Measurements from ENCODE around the gene CRISPLD2.
"Not testable (repeated sequence)": the region's sequence is repeated elsewhere in the genome, so short reads cannot be mapped to it uniquely, and the experiment has no call there.

The CRISPLD2 gene

GRCh38 chr16:84842516-84843148 is 22.8 kb downstream of the CRISPLD2 start:
- DNase-seq: no peak

DNA sequence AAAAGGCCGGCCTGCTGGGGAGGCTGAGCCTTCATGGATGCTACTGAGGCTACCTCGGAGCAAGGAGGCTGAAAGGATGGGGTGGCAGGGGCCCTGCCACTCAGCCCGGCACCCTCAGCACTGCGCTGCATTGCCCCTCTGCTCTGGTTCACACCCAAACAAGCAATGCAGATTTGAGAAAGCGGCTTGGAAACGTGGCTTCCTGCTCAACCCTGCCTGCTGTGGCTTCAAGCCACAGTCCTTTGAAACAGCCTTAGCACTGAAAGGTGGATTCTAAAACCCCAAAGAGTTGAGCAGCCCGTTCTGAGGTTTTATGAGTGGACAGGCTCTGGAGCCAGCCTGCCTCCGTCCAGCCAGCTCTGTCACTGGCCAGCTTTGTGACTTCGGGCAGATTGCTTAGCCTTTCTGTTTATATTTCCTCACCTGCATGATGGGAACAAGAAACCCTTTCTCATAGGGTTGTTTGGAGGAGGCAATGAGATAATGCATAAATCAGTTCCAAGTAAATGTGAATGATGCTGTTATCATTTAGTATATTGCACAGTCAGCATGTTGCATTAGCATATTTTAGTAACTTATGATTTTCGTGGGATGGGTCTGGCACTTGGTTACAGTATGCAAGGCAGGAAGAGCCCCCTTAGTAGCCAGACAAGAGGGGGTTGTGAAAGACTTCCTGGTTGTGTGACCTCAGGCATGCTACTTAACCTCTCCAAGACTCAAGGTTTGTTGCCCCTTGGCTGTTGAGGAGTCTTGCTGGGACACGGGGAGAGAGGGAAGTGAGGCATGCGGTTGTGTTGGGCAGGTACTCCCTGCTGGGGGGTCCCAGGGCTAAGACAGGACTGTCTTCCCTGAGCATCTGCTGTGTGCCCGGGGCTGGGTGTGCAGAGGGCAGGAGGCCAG is 23.6 kb downstream of the CRISPLD2 start:
- DNase-seq: no peak

- no peak for DNase-seq
These were observed 24.2 kb downstream of the CRISPLD2 start for GRCh38 chr16:84844049-84844350.

GRCh38 chr16:84844559-84845495 is 25.0 kb downstream of the CRISPLD2 start:
- DNase-seq: no peak

DNA sequence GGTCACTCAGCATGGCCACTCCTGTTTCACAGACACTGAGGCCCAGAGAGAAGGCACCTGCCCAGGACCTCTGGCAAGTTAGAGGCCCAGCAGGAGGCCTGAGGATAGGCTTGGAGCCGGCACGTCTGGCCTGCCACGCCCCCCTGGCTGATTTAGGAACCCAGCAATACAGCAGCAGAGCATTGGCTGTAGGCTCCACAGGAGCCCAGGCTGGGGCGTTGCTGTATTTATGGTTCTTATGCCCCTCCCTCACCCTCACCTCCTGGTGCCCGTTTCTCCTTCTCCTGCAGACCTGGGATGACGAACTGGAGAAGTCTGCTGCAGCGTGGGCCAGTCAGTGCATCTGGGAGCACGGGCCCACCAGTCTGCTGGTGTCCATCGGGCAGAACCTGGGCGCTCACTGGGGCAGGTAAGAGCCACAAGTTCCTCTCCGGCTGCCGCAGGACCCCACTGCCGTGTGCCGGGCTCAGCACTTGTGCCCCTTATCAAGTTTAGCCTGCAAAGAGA is 25.8 kb downstream of the CRISPLD2 start:
- DNase-seq: no peak

DNA sequence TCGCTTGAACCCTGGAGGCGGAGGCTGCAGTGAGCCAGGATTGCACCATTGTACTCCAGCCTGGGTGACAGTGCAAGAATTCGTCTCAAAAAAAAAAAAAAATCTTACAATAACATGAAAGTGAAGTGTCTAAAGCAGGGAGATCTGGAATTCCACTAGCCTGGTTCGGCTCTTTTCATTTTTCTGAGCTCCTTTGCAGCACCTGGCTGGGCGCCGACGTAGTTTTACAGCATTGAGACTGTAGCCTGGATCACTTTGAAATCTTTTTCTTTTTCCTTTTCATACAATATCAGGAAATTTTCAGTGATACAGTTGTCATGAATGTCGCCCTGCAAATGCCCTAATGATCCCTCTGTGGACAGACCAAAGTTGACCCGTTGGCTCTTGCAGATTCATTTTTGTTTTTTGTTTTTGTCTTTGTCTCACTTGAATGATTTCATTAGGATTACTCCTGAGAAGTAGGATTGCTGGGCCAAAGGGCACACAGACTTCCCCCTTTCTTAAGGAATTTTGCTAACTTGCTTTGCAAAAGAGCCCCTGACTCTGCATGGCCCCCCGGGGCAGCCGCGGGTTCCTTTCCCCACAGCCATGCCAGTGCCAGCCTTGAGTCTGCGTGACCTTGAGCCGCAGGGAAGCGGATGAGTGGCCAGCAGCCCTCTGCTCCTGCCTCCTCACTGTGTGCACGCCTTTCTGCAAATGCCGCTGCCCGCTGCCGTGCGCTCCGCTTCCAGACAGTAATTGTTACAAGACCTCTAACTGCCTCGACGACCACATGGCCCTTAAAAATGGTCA is 28.0 kb downstream of the CRISPLD2 start:
- DNase-seq: no peak

DNA sequence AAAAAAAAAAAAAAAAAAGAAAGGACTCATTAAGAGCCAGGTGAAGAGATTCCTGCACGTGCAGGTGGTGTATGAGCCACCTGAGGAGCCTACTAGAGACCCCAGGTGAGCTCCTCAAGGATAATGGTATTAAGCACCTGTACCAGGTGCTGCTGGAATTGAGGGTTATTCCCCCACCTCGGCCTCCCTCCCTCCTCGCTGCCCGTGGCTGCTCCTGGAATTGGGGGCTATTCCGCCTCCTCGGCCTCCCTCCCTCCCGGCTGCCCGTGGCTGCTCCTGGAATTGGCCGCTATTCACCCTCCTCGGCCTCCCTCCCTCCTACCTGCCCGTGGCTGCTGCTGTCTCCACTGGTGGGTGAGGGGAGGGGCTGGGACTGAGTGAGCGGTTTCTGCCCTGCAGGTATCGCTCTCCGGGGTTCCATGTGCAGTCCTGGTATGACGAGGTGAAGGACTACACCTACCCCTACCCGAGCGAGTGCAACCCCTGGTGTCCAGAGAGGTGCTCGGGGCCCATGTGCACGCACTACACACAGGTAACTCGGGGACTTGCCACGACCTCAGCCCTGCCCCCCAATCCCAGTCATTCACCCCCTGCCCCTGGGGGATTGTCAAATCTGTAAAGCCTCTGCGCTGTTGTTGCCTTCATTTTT is 29.3 kb downstream of the CRISPLD2 start:
- DNase-seq: no peak

- DNase-seq: no peak
These were observed 30.0 kb downstream of the CRISPLD2 start for GRCh38 chr16:84849751-84850150.

DNA sequence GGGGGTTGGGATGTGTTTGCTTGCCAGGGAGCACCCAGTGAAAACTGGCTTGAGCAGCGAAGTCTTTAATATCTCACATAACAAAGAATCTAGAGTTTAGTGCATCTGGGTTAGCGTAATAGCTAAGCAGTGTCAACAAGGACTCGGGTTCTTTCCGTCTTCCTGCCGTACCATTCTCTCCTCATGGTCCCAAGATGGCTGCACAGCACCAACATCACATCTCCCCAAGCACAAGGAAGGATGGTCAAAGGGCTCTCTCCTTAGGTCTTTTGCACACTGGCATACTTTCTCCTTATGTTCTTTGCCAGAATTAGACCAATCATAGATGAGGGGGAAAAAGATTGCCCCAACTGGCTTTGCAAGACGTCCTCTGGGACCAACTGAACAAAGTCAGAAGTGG is 30.9 kb downstream of the CRISPLD2 start:
- no peak for DNase-seq

DNA sequence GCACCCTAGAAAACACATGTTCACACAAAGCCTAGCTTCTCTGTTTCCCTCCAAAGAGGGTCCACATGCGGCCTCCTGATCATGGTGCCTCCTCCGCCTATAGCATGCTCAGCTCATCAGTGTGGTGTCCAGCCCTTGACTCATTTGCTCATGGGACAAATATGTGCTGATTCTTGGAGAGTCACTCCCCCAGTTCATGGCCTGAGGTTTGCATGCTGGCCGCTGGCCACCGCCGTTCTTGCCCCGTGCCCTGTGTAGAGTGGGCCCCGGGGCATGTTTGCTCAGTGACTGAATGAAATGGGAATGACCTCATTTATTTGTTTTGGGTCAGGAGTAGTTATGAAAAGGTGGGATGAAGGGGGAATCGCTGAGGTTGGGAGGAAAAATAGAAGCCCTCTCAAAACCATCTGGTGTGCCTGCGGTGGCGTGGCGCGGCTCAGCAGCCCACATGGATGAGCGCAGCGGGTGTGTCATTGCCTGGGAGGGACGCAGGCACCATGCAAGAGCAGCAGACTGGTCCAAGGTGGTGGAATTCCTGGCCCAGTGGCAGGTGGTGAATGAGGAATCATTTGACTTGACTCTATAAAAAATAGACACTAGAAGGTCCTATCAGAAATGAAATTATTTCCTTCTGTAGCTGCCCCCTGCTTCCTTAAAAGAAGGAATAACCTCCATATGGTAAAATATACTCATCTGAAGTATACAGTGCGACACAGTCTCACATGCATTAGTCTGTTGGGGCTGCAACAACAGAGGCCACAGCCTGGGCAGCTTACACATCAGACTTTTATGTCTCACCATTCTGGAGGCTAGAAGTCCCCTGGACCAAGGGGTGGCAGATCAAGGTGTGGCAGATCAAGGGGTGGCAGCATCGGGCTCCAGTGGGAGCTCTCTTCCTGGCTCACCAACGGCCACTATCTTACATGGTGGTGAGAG is 31.7 kb downstream of the CRISPLD2 start:
- DNase-seq: no peak

GRCh38 chr16:84853534-84853933 is 33.7 kb downstream of the CRISPLD2 start:
- no peak for DNase-seq

- DNase-seq: no peak
These were observed 35.0 kb downstream of the CRISPLD2 start for GRCh38 chr16:84854759-84855158.

DNA sequence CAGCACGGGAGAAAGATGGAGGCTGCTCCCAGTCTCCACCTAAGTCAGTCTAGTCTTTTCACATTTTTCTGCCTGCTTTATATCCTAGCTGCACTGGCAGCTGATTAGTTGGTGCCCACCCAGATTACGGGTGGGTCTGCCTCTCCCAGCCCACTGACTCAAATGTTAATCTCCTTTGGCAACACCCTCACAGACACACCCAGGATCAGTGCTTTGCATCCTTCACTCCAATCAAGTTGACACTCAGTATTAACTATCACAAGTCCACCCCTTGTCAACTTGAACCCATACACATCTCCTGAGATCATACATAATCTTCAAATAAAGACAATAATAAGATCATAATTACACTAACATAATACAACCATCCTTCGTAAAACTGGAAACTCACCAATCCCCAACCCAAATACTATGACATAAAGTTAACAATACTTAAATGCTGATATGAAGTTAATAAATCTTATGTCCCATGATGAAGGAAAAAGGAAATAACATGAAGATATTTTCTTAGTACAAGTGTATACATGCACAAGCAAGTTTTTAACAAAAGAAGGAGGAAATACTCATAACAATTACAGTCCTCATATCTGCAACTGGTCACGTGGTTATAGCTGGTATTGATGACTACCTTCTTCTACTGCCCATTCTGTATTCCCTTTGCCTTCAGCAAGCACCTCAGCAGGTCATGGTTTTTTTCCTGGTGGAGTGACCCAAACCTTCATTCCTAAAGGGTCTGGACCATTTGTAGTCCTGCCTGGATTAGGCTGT is 35.8 kb downstream of the CRISPLD2 start:
- not testable (repeated sequence) for DNase-seq

DNA sequence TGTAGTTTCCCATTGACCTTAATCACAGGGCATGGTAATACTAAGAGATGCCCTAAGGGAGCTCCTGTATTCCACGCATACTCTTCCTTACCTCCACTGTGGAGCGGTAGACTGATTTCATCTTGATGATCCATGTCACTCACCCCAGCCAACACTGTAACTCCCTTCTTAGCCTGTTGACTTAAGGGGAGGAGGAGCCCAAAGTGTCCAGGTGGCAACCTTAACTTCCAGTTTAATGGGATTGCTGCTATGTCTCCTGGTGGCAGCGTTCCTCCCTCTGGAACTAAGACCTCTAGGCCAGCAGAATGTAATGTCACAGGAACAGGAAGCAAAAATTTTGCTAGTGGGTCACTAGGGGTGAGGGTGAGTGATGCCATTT is 36.4 kb downstream of the CRISPLD2 start:
- DNase-seq: not testable (repeated sequence)

DNA sequence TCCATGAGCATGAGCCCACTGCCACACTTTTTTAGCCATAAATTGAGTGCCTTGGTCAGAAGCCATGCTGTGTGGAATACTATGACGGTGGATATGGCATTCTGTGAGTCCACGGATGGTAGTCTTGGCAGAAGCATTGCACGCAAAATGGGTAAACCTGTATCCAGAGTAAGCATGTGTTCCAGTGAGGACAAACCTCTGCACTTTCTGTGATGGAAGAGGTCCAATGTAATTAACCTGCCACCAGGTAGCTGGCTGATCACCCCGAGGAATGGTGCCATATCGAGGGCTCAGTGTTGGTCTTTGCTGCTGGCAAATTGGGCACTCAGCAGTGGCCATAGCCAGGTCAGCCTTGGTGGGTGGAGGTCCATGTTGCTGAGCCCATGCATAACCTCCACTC is 37.0 kb downstream of the CRISPLD2 start:
- DNase-seq: not testable (repeated sequence)

DNA sequence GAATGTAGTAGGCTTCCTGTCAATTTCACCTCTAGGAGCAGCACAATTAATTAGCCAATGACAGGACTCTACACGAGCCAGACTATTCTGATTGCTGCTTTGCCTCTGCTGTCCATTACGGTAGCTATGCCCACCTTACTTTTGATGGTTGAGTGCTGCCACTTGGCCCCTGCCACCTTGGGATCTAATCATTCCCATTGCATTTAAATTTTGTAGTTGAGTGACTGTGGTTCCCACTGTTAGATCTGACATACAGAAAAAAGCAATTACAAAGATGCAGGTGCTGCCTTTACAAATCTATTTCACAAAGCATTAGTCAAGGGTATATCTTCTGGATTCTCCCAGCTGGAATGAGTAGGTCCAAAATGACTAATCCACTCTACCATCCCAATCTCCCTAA is 39.9 kb downstream of the CRISPLD2 start:
- DNase-seq: no peak

GRCh38 chr16:84860383-84860782 is 40.6 kb downstream of the CRISPLD2 start:
- no peak for DNase-seq

DNA sequence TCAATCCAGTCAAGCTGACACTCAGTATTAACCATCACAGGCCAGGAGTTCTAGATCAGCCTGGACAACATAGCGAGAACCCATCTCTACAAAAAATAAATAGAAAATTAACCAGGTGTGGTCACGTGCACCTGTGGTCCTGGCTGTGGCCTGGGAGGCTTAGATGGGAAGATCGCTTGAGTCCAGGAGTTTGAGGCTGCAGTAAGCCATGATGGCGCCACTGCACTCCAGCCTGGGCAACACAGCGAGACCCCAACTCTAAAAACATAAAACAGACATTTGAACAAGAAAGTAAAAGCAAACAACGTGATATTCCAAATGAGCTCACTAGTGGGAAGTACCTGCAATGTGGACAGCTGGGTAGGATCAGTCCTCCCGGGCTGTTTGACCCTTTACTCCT is 41.9 kb downstream of the CRISPLD2 start:
- no peak for DNase-seq

DNA sequence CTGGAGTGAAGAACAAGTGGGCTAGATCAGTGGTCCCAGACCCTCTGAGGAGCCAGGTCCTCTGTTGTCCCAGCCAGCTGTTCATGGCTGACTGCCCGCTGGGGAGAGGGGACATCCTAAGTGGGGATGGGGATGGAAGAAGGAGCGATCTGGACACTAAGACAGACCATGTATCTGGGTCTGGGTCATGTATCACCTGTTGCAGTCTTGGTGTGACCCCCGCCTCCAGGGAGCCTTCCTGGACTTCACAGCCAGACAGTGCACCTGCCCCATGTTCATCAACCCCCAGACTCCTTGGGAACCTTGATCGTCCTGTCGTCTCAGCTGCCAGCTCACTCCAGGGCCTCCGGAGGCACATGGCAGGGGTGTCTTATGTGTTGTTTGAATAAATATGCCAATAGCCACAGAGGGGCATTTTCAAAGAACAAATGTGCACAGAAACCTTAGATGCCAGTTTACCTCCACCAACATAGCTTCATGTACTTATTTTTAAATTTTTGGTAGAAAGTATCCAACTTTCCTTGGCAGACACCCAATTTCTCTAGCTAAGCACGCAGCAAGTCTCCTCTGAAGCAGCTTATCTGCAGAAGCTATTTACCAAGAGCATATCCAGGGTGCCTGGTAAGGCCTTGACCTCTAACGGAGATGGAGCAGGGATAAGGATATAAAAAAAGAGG is 43.2 kb downstream of the CRISPLD2 start:
- no peak for DNase-seq

Data from CD4-positive, alpha-beta T cell treated with Interleukin-17A for 1 hour (primary cell).